HepG2 (cell line): ENCODE data around the gene DRC7. TPM values are rescaled to one million over a fixed set of nuclear protein-coding genes. Genes with fewer than 3 reads are reported as not detected.

ENCODE experiments used
- ARHGAP35 ChIP-seq: sonication (generic); formaldehyde crosslinking; IDR thresholded peaks from 2 replicates; pipeline ENCODE4 v1.9.0; 2022; ENCODE audit warnings: mild to moderate bottlenecking, inconsistent platforms, moderate library complexity, missing genetic modification reagents, borderline replicate concordance
- BCL3 ChIP-seq: sonication (generic); formaldehyde crosslinking; IDR thresholded peaks from 2 replicates; pipeline ENCODE4 v1.5.1; 2020; ENCODE audit warnings: mild to moderate bottlenecking, missing genetic modification reagents, moderate library complexity
- DNMT1 ChIP-seq: sonication (generic); formaldehyde crosslinking; IDR thresholded peaks from 2 replicates; pipeline ENCODE4 v1.5.1; 2020; ENCODE audit warnings: mild to moderate bottlenecking, missing genetic modification reagents
- GTF2F1 ChIP-seq: fragments of 150-350 bp; IDR thresholded peaks from 2 replicates; pipeline ENCODE4 v1.6.1; 2014; ENCODE audit warnings: low read length
- HCFC1 ChIP-seq: fragments of 150-350 bp; IDR thresholded peaks from 2 replicates; pipeline ENCODE4 v1.6.1; 2014; ENCODE audit warnings: low read depth, low read length
- HMGXB3 ChIP-seq: sonication (generic); formaldehyde crosslinking; IDR thresholded peaks from 2 replicates; pipeline ENCODE4 v1.4.0; 2020; ENCODE audit warnings: missing genetic modification reagents, borderline replicate concordance
- KDM6A ChIP-seq: IDR thresholded peaks from 2 replicates; pipeline ENCODE4 v1.6.1; 2016; ENCODE audit warnings: low read depth
- KLF12 ChIP-seq: sonication (generic); formaldehyde crosslinking; IDR thresholded peaks from 2 replicates; pipeline ENCODE4 v1.4.0; 2020; ENCODE audit warnings: missing genetic modification reagents, borderline replicate concordance
- MEF2D ChIP-seq: sonication (generic); formaldehyde crosslinking; IDR thresholded peaks from 2 replicates; pipeline ENCODE4 v1.5.1; 2020; ENCODE audit warnings: mild to moderate bottlenecking, missing genetic modification reagents
- NFRKB ChIP-seq: fragments of 450-650 bp; IDR thresholded peaks from 2 replicates; pipeline ENCODE4 v1.6.1; 2017
- NR2F1 ChIP-seq, 2 experiments: fragments of 450-650 bp in 1 of 2; formaldehyde crosslinking in 1 of 2; IDR thresholded peaks; 2 replicates each; pipeline versions ENCODE4 v1.5.0 to v1.6.1; 2016 to 2020; ENCODE audit warnings: mild to moderate bottlenecking in 1 of 2, missing compliant biosample characterization in 1 of 2, missing genetic modification reagents in 1 of 2, moderate library complexity in 1 of 2
- PHF5A ChIP-seq: IDR thresholded peaks from one replicate; pipeline ENCODE4 v1.6.1; 2018; ENCODE audit warnings: low read depth, missing genetic modification reagents; ENCODE audit not compliant: unreplicated experiment
- SOX6 ChIP-seq, 2 experiments: fragments of 450-650 bp in 1 of 2; sonication (generic) in 1 of 2; formaldehyde crosslinking in 1 of 2; IDR thresholded peaks; 2 replicates each; pipeline versions ENCODE4 v1.4.0 to v1.6.1; 2017 to 2020; ENCODE audit warnings: antibody characterized with exemption in 1 of 2, mild to moderate bottlenecking in 1 of 2, missing genetic modification reagents in 1 of 2
- SRSF4 ChIP-seq: fragments of 200-400 bp; formaldehyde crosslinking; IDR thresholded peaks from one replicate; pipeline ENCODE4 v1.6.1; 2018; ENCODE audit warnings: mild to moderate bottlenecking, low read depth, low read length, moderate library complexity; ENCODE audit not compliant: poor library complexity, severe bottlenecking
- TRIM24 ChIP-seq: sonication (generic); formaldehyde crosslinking; IDR thresholded peaks from 2 replicates; pipeline ENCODE4 v1.8.0; 2022; ENCODE audit warnings: mild to moderate bottlenecking, missing genetic modification reagents
- ZBTB21 ChIP-seq: sonication (generic); formaldehyde crosslinking; IDR thresholded peaks from 2 replicates; pipeline ENCODE4 v1.4.0; 2020; ENCODE audit warnings: missing genetic modification reagents
- ZNF337 ChIP-seq: sonication (generic); formaldehyde crosslinking; IDR thresholded peaks from 2 replicates; pipeline ENCODE4 v1.5.1; 2020; ENCODE audit warnings: missing genetic modification reagents, low read depth, mild to moderate bottlenecking, borderline replicate concordance
- ZNF768 ChIP-seq: sonication (generic); formaldehyde crosslinking; IDR thresholded peaks from 2 replicates; pipeline ENCODE4 v1.4.0; 2020; ENCODE audit warnings: missing genetic modification reagents
- ZNF776 ChIP-seq: sonication (generic); formaldehyde crosslinking; IDR thresholded peaks from 2 replicates; pipeline ENCODE4 v1.4.0; 2020; ENCODE audit warnings: mild to moderate bottlenecking, missing genetic modification reagents
- polyA plus RNA-seq, 8 experiments: library from polyadenylated mRNA; depleted of rRNA in 3 of 8; stranded (reverse) in 7 of 8; unstranded in 1 of 8; fragments of >200 nt; fragmentation: Illumina TruSeq in 4 of 8; extraction: Trizol in 4 of 8; gene quantifications; 2 replicates each; pipeline versions ENCODE4 v1.2.1 to v1.2.3, GENCODE V29; 2011 to 2016; ENCODE audit warnings: low read depth in 4 of 8, missing spikeins in 1 of 8, mixed read lengths in 1 of 8; ENCODE audit not compliant: insufficient read depth in 1 of 8
- total RNA-seq, 5 experiments: library from RNA; depleted of rRNA; stranded (reverse); fragments of >200 nt; fragmentation: Illumina TruSeq; extraction: Trizol; gene quantifications; 2 replicates each; pipeline ENCODE4 v1.2.3, GENCODE V29; 2016; ENCODE audit warnings: low read depth in 1 of 5
- TF ChIP-seq, protein P1 (sequence below): sonication (generic); formaldehyde crosslinking; IDR thresholded peaks from 2 replicates; pipeline ENCODE4 v1.5.0; 2020; ENCODE audit warnings: mild to moderate bottlenecking, missing genetic modification reagents

DRC7 gene
- total and polyA plus RNA-seq, 2 of the 13 experiments (the other 11 are each of a cell fraction or from before 2014, with no cell fraction given): 2.7 to 3.4 TPM

- TF ChIP-seq MEF2D (CRISPR knock-in tag) (no peak), BCL3 (CRISPR knock-in tag) (no peak), ZBTB21 (CRISPR knock-in tag) (no peak), KDM6A (CRISPR knock-in tag) (no peak), ARHGAP35 (CRISPR knock-in tag) (no peak), HMGXB3 (CRISPR knock-in tag) (no peak), DNMT1 (CRISPR knock-in tag) (no peak), ZNF337 (no peak), ZNF768 (CRISPR knock-in tag) (no peak), HCFC1 (no peak), SOX6 (IDR thresholded peaks at IDR 0.05) (no peak), SOX6 (CRISPR knock-in tag; IDR thresholded peaks at IDR 0.05) (peak; percentile 20; the same call in 1 of the 2 replicates), KLF12 (CRISPR knock-in tag) (no peak), SRSF4 (no peak), PHF5A (peak; percentile 26), GTF2F1 (no peak), NFRKB (no peak), ZNF776 (CRISPR knock-in tag) (no peak), NR2F1 (CRISPR knock-in tag; IDR thresholded peaks at IDR 0.05) (no peak), TRIM24 (CRISPR knock-in tag) (no peak)
- TF ChIP-seq, protein P1, sequence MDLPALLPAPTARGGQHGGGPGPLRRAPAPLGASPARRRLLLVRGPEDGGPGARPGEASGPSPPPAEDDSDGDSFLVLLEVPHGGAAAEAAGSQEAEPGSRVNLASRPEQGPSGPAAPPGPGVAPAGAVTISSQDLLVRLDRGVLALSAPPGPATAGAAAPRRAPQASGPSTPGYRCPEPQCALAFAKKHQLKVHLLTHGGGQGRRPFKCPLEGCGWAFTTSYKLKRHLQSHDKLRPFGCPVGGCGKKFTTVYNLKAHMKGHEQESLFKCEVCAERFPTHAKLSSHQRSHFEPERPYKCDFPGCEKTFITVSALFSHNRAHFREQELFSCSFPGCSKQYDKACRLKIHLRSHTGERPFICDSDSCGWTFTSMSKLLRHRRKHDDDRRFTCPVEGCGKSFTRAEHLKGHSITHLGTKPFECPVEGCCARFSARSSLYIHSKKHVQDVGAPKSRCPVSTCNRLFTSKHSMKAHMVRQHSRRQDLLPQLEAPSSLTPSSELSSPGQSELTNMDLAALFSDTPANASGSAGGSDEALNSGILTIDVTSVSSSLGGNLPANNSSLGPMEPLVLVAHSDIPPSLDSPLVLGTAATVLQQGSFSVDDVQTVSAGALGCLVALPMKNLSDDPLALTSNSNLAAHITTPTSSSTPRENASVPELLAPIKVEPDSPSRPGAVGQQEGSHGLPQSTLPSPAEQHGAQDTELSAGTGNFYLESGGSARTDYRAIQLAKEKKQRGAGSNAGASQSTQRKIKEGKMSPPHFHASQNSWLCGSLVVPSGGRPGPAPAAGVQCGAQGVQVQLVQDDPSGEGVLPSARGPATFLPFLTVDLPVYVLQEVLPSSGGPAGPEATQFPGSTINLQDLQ (CRISPR knock-in tag): no peak
These were observed 33.1 kb upstream of the DRC7 start (continued) for GRCh38 chr16:57661510-57661909.
